Liver (tissue), 9 donors: Measurements from ENCODE around the gene EPHA6. TPM values are rescaled to one million over a fixed set of nuclear protein-coding genes. Genes with fewer than 3 reads are reported as not detected.

ENCODE experiments used
- DNase-seq: peaks from one replicate; pipeline ENCODE4 v3.0.0-alpha.2; 2017; ENCODE audit warnings: low spot score
- H3K27ac ChIP-seq, 2 donors: one replicate each; pipeline ENCODE4 v1.7.0; 2013; ENCODE audit warnings: inconsistent platforms in 2 of 2, low read length in 2 of 2, control low read depth in 1 of 2, low read depth in 1 of 2, mild to moderate bottlenecking in 1 of 2
- H3K27me3 ChIP-seq, 4 donors: one replicate each; pipeline versions ENCODE4 v1.6.1 to v1.7.0; 2013; ENCODE audit warnings: low read length in 3 of 4, inconsistent platforms in 1 of 4, mild to moderate bottlenecking in 1 of 4, moderate library complexity in 1 of 4; ENCODE audit not compliant: control insufficient read depth in 4 of 4, insufficient read depth in 4 of 4
- H3K36me3 ChIP-seq, 4 donors: one replicate each; pipeline versions ENCODE4 v1.6.1 to v1.7.0; 2013; ENCODE audit warnings: low read length in 3 of 4, mild to moderate bottlenecking in 3 of 4, low read depth in 1 of 4, moderate library complexity in 1 of 4; ENCODE audit not compliant: control insufficient read depth in 4 of 4, insufficient read depth in 3 of 4
- H3K4me1 ChIP-seq, 4 donors: one replicate each; pipeline versions ENCODE4 v1.6.1 to v1.7.0; 2013; ENCODE audit warnings: low read length in 3 of 4, mild to moderate bottlenecking in 3 of 4, moderate library complexity in 1 of 4; ENCODE audit not compliant: control insufficient read depth in 4 of 4, insufficient read depth in 4 of 4
- H3K4me3 ChIP-seq, 3 donors: one replicate each; pipeline versions ENCODE4 v1.6.1 to v1.7.0; 2013; ENCODE audit warnings: low read length in 3 of 3, control low read depth in 1 of 3, low read depth in 1 of 3, mild to moderate bottlenecking in 1 of 3
- H3K9ac ChIP-seq, 2 donors: one replicate each; pipeline ENCODE4 v1.7.0; 2013; ENCODE audit warnings: low read length in 2 of 2, mild to moderate bottlenecking in 2 of 2, moderate library complexity in 2 of 2, control low read depth in 1 of 2, low read depth in 1 of 2
- H3K9me3 ChIP-seq, 4 donors: one replicate each; pipeline versions ENCODE4 v1.6.1 to v1.7.0; 2013; ENCODE audit warnings: low read length in 3 of 4; ENCODE audit not compliant: control insufficient read depth in 4 of 4
- ATF3 ChIP-seq: IDR thresholded peaks from 2 replicates; pipeline ENCODE4 v1.6.1; 2016; ENCODE audit warnings: antibody characterized with exemption
- EGR1 ChIP-seq, 2 donors: IDR thresholded peaks; 2 replicates each; pipeline ENCODE4 v1.6.1; 2016 to 2018; ENCODE audit warnings: antibody characterized with exemption in 2 of 2, low read depth in 2 of 2
- FOXA1 ChIP-seq: IDR thresholded peaks from 2 replicates; pipeline ENCODE4 v1.6.1; 2016; ENCODE audit warnings: antibody characterized with exemption
- FOXA2 ChIP-seq: IDR thresholded peaks from 2 replicates; pipeline ENCODE4 v1.6.1; 2016; ENCODE audit warnings: antibody characterized with exemption
- GABPA ChIP-seq, 2 donors: IDR thresholded peaks in 1 of 2; conservative IDR thresholded peaks in 1 of 2; 2 replicates each; pipeline ENCODE4 v1.6.1; 2016; ENCODE audit warnings: antibody characterized with exemption in 2 of 2, mild to moderate bottlenecking in 1 of 2, moderate library complexity in 1 of 2
- HNF4A ChIP-seq, 2 donors: conservative IDR thresholded peaks; 2 replicates each; pipeline ENCODE4 v1.6.1; 2016; ENCODE audit warnings: antibody characterized with exemption in 2 of 2, mild to moderate bottlenecking in 2 of 2
- HNF4G ChIP-seq: IDR thresholded peaks from 2 replicates; pipeline ENCODE4 v1.6.1; 2016; ENCODE audit warnings: antibody characterized with exemption
- JUND ChIP-seq, 2 donors: IDR thresholded peaks; 2 replicates each; pipeline ENCODE4 v1.6.1; 2016; ENCODE audit warnings: antibody characterized with exemption in 2 of 2
- NR2F2 ChIP-seq: IDR thresholded peaks from 2 replicates; pipeline ENCODE4 v1.6.1; 2016; ENCODE audit warnings: antibody characterized with exemption
- RAD21 ChIP-seq, 2 donors: IDR thresholded peaks; 2 replicates each; pipeline ENCODE4 v1.6.1; 2016; ENCODE audit warnings: antibody characterized with exemption in 2 of 2, mild to moderate bottlenecking in 2 of 2
- REST ChIP-seq: IDR thresholded peaks from 2 replicates; pipeline ENCODE4 v1.6.1; 2016; ENCODE audit warnings: antibody characterized with exemption, mild to moderate bottlenecking
- RXRA ChIP-seq, 2 donors: IDR thresholded peaks; 2 replicates each; pipeline ENCODE4 v1.6.1; 2017 to 2018; ENCODE audit warnings: antibody characterized with exemption in 2 of 2, mild to moderate bottlenecking in 1 of 2
- SP1 ChIP-seq: IDR thresholded peaks from 2 replicates; pipeline ENCODE4 v1.6.1; 2018; ENCODE audit warnings: antibody characterized with exemption, mild to moderate bottlenecking
- TAF1 ChIP-seq: conservative IDR thresholded peaks from 2 replicates; pipeline ENCODE4 v1.6.1; 2016; ENCODE audit warnings: antibody characterized with exemption, mild to moderate bottlenecking
- YY1 ChIP-seq: IDR thresholded peaks from 2 replicates; pipeline ENCODE4 v1.6.1; 2016; ENCODE audit warnings: antibody characterized with exemption, mild to moderate bottlenecking
- ZBTB33 ChIP-seq: IDR thresholded peaks from 2 replicates; pipeline ENCODE4 v1.6.1; 2016; ENCODE audit warnings: antibody characterized with exemption
- WGBS: extraction: QIAGEN DNeasy Blood & Tissue Kit; methylation state at CpG from one replicate; pipeline ENCODE4 v1.1.7; 2013; 5-methylcytosine and 5-hydroxymethylcytosine counted together
- polyA plus RNA-seq, 2 donors: library from polyadenylated mRNA; stranded (reverse) in 1 of 2; unstranded in 1 of 2; fragments of 200-250 nt in 1 of 2; fragments of >200 nt in 1 of 2; fragmentation: Nextera tagmentation in 1 of 2; extraction: Ambion mirVana in 1 of 2; gene quantifications; one replicate each; pipeline versions ENCODE4 v1.2.1 to v1.2.3, GENCODE V29; 2013 to 2015
- total RNA-seq, 2 donors: library from RNA; depleted of rRNA; stranded (reverse); fragments of >200 nt; gene quantifications; one replicate each; pipeline ENCODE4 v1.2.3, GENCODE V29; 2014
- TF ChIP-seq, protein P1 (sequence below): IDR thresholded peaks from 2 replicates; pipeline ENCODE4 v1.6.1; 2016; ENCODE audit warnings: antibody characterized with exemption
- TF ChIP-seq, protein P2 (sequence below): fragments of 150-350 bp; IDR thresholded peaks from 2 replicates; pipeline ENCODE4 v1.5.1; 2017; ENCODE audit warnings: improper control_type of control experiment, low read depth, low read length; ENCODE audit not compliant: missing input control
- donor health status: healthy.
- donor health status: healthy.
- donor health status: healthy.
- donor health status: healthy.
- donor health status: healthy.

The EPHA6 gene
- total and polyA plus RNA-seq, 4 donors: 0.05 to 0.17 (median 0.05) TPM; not detected in 1

- no peak overlapping the region for H3K4me3 ChIP-seq
- no peak for DNase-seq
- 68% methylated on average over 4 of the region's 4 CpGs for WGBS
- no peak overlapping the region for H3K9ac ChIP-seq
- H3K9me3 ChIP-seq: no peaks in the 10 kb centered on the region
- no peaks in the 10 kb centered on the region for H3K36me3 ChIP-seq
- H3K4me1 ChIP-seq: no peaks in the 10 kb centered on the region
- H3K27me3 ChIP-seq: no peaks in the 10 kb centered on the region
- no peak overlapping the region for H3K27ac ChIP-seq
- TF ChIP-seq JUND (IDR thresholded peaks at IDR 0.05) (no peak), HNF4A (conservative IDR thresholded peaks at IDR 0.05) (no peak), TAF1 (no peak), YY1 (no peak), EGR1 (IDR thresholded peaks at IDR 0.05; ENCODE audit: low read depth in 2 of 2) (no peak), FOXA2 (no peak), RAD21 (IDR thresholded peaks at IDR 0.05) (no peak)
Observed at GRCh38 chr3:96959901-96960641, 145.7 kb downstream of the EPHA6 start.

DNA sequence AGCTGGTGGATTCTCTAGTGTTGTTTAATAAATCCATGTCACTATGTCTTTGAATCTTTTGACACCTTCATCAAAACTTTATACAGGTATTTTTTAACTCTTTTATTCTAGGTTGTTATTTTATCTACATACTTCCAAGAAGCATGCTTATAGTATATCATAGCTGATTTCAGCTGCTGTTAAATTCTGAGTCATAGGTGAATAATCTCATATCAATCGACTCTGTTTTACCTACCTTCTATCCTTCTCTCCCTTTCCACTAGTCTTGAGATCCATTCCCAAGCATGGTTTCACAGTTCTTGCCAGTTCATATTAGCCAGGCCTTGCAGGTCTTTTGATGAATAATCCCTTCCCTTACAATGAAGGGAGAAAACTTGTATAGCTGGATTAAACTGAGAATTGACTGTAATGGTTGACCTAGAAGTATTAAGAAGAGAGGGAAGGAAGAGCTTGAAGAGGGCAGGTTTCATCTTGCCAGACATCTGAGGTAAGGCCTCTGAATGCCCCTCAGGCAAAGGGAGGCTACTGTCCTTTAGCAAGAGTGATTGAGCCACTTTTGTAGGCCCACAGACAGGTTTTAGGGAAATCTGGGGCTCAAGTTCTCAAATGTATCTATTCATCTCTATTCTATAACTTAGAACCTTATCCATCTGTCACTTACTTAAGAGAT is 146.4 kb downstream of the EPHA6 start:
- 75% methylated on average over 1 of the region's 1 CpG for WGBS
- no peak for DNase-seq
- TF ChIP-seq FOXA2 (no peak), EGR1 (IDR thresholded peaks at IDR 0.05; ENCODE audit: low read depth in 2 of 2) (no peak), HNF4G (no peak), JUND (IDR thresholded peaks at IDR 0.05) (no peak), YY1 (no peak), TAF1 (no peak), HNF4A (conservative IDR thresholded peaks at IDR 0.05) (no peak), NR2F2 (no peak), REST (no peak), GABPA (IDR thresholded peaks at IDR 0.05 in 1 of 2, conservative IDR thresholded peaks at IDR 0.05 in 1 of 2) (no peak), FOXA1 (no peak), RAD21 (IDR thresholded peaks at IDR 0.05) (no peak), SP1 (no peak), ZBTB33 (no peak), RXRA (IDR thresholded peaks at IDR 0.05) (no peak), ATF3 (no peak)
- TF ChIP-seq, protein P1, sequence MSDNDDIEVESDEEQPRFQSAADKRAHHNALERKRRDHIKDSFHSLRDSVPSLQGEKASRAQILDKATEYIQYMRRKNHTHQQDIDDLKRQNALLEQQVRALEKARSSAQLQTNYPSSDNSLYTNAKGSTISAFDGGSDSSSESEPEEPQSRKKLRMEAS: no peak
- TF ChIP-seq, protein P2, sequence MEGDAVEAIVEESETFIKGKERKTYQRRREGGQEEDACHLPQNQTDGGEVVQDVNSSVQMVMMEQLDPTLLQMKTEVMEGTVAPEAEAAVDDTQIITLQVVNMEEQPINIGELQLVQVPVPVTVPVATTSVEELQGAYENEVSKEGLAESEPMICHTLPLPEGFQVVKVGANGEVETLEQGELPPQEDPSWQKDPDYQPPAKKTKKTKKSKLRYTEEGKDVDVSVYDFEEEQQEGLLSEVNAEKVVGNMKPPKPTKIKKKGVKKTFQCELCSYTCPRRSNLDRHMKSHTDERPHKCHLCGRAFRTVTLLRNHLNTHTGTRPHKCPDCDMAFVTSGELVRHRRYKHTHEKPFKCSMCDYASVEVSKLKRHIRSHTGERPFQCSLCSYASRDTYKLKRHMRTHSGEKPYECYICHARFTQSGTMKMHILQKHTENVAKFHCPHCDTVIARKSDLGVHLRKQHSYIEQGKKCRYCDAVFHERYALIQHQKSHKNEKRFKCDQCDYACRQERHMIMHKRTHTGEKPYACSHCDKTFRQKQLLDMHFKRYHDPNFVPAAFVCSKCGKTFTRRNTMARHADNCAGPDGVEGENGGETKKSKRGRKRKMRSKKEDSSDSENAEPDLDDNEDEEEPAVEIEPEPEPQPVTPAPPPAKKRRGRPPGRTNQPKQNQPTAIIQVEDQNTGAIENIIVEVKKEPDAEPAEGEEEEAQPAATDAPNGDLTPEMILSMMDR: no peak
- H3K9ac ChIP-seq: no peak overlapping the region
- no peaks in the 10 kb centered on the region for H3K27me3 ChIP-seq
- H3K9me3 ChIP-seq: no peaks in the 10 kb centered on the region
- H3K27ac ChIP-seq: no peak overlapping the region
- no peaks in the 10 kb centered on the region for H3K36me3 ChIP-seq
- H3K4me1 ChIP-seq: no peaks in the 10 kb centered on the region
- no peak overlapping the region for H3K4me3 ChIP-seq
